ENCODE results near the gene EML4. TPM values are rescaled to one million over a fixed set of nuclear protein-coding genes. Genes with fewer than 3 reads are reported as not detected.

EML4 gene
- total and polyA plus RNA-seq, 9 of the 15 experiments (the other 6 are each of a cell fraction or from before 2014, with no cell fraction given), result 14.7 to 48.3 (median 36.5) TPM

DNA sequence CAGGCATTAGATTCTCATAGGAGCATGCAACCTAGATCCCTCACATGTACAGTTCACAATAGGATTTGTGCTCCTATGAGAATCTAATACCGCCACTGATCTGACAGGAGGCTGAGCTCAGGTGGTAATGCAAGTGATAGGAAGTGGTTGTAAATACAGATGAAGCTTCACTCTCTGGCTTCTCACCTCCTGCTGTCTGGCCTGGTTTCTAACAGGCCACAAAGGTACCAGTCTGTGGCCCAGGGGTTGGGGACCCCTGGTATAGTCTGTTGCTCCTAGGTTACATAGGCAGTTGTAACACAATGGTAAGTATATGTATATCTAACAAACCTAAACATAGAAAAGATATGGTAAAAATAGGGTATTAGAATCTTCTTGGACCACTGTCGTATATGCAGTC, 81.8 kb downstream of the EML4 start:
- Histone ChIP-seq H3K27me3 (ENCODE audit: control insufficient read depth in 2 of 2, insufficient read depth in 2 of 2, low read length in 2 of 2) (no peaks in the 10 kb centered on the region), H3K79me2 (ENCODE audit: control insufficient read depth, insufficient read depth, low read length) (no peaks in the 10 kb centered on the region), H3K4me3 (no peak overlapping the region), H3K9me1 (ENCODE audit: control insufficient read depth, insufficient read depth, low read length) (no peaks in the 10 kb centered on the region), H3K27ac (ENCODE audit: extremely low read depth, low read depth, low read length) (no peak overlapping the region), H3K9me3 (replicated peaks; ENCODE audit: control insufficient read depth, insufficient read depth, low read depth, low read length) (no peaks in the 10 kb centered on the region), H4K20me1 (replicated peaks; ENCODE audit: control insufficient read depth, insufficient read depth, low read length) (no peaks in the 10 kb centered on the region), H2AFZ (ENCODE audit: low read depth, low read length) (no peak overlapping the region), H3K9ac (ENCODE audit: insufficient read depth in 1 of 2, low read depth in 2 of 2, low read length in 2 of 2) (no peak overlapping the region), H3K36me3 (ENCODE audit: control insufficient read depth, insufficient read depth, low read length) (peaks cover 15% of the 10 kb centered on the region; the same call in 2 of the 3 replicates), H3K4me1 (replicated peaks in 1 of 2; ENCODE audit: control insufficient read depth in 2 of 2, insufficient read depth in 2 of 2, low read length in 2 of 2) (no peaks in the 10 kb centered on the region; a peak in 1 of 5 replicates), H3K4me2 (ENCODE audit: insufficient read depth, low read length) (no peak overlapping the region)
- POLR2A ChIA-PET, result no interaction called here
- WGBS (ENCODE audit: insufficient coverage, low coverage, missing lambda C conversion rate), result 87% methylated on average over 2 of the region's 2 CpGs
- intact Hi-C loops (cut with micrococcal nuclease) (no loop called here), in situ Hi-C loops (cut with MboI) (no loop called here)
- FAIRE-seq (no peak), ATAC-seq (no peak), DNase-seq (ENCODE audit: extremely low read depth in 1 of 4, low spot score in 3 of 4) (no peak)
- TF ChIP-seq SOX6 (IDR thresholded peaks at IDR 0.05) (no peak), SMARCC2 (IDR thresholded peaks at IDR 0.05; ENCODE audit: low read depth) (no peak), ZKSCAN3 (CRISPR knock-in tag; IDR thresholded peaks at IDR 0.05) (no peak), JUNB (CRISPR knock-in tag; conservative IDR thresholded peaks at IDR 0.05) (no peak), ZNF12 (CRISPR knock-in tag; IDR thresholded peaks at IDR 0.05) (no peak)
- CTCF ChIA-PET (ENCODE audit: low intra/inter-chr PET ratio), result no interaction called here
- BruUV-seq (replicated peaks), result no TSS peak

GRCh38 chr2:42252464-42252863, 83.3 kb downstream of the EML4 start:
- ChIA-PET POLR2A (interaction anchor here (0.6 kb wide), 1 partner anchor 129 kb away, joined by 3 read pairs; no protein-coding TSS in a partner anchor), CTCF (ENCODE audit: low intra/inter-chr PET ratio) (no interaction called here)
- Histone ChIP-seq H3K9me1 (ENCODE audit: control insufficient read depth, insufficient read depth, low read length) (no peaks in the 10 kb centered on the region), H2AFZ (ENCODE audit: low read depth, low read length) (no peak overlapping the region), H4K20me1 (replicated peaks; ENCODE audit: control insufficient read depth, insufficient read depth, low read length) (no peaks in the 10 kb centered on the region), H3K36me3 (ENCODE audit: control insufficient read depth, insufficient read depth, low read length) (peaks cover 2% of the 10 kb centered on the region; the same call in 1 of the 3 replicates), H3K27ac (ENCODE audit: extremely low read depth, low read depth, low read length) (no peak overlapping the region), H3K4me3 (no peak overlapping the region), H3K9me3 (replicated peaks; ENCODE audit: control insufficient read depth, insufficient read depth, low read depth, low read length) (no peaks in the 10 kb centered on the region), H3K27me3 (ENCODE audit: control insufficient read depth in 2 of 2, insufficient read depth in 2 of 2, low read length in 2 of 2) (no peaks in the 10 kb centered on the region), H3K9ac (ENCODE audit: insufficient read depth in 1 of 2, low read depth in 2 of 2, low read length in 2 of 2) (no peak overlapping the region), H3K4me1 (replicated peaks in 1 of 2; ENCODE audit: control insufficient read depth in 2 of 2, insufficient read depth in 2 of 2, low read length in 2 of 2) (no peaks in the 10 kb centered on the region; a peak in 1 of 5 replicates), H3K79me2 (ENCODE audit: control insufficient read depth, insufficient read depth, low read length) (no peaks in the 10 kb centered on the region), H3K4me2 (ENCODE audit: insufficient read depth, low read length) (no peak overlapping the region)
- intact Hi-C loops (cut with micrococcal nuclease) (no loop called here), in situ Hi-C loops (cut with MboI) (no loop called here)
- no peak for ATAC-seq
- no TSS peak for BruUV-seq (replicated peaks)
- TF ChIP-seq ZNF134 (CRISPR knock-in tag; conservative IDR thresholded peaks at IDR 0.05) (no peak), ESRRB (CRISPR knock-in tag; IDR thresholded peaks at IDR 0.05; ENCODE audit: borderline replicate concordance) (no peak), SMARCE1 (IDR thresholded peaks at IDR 0.05) (no peak), HMG20A (CRISPR knock-in tag; conservative IDR thresholded peaks at IDR 0.05) (no peak), NFIX (CRISPR knock-in tag; IDR thresholded peaks at IDR 0.05; ENCODE audit: low read depth) (no peak), SIN3B (IDR thresholded peaks at IDR 0.05; ENCODE audit: low read depth) (no peak), BDP1 (IDR thresholded peaks at IDR 0.05; ENCODE audit: insufficient read depth, insufficient read length) (no peak), SETDB1 (IDR thresholded peaks at IDR 0.05; ENCODE audit: low read length) (no peak), MEF2D (tag; conservative IDR thresholded peaks at IDR 0.05; ENCODE audit: low read depth) (no peak), MCM3 (IDR thresholded peaks at IDR 0.05) (no peak), DDX20 (tag; IDR thresholded peaks at IDR 0.05; ENCODE audit: low read depth) (no peak)
- FAIRE-seq, result no peak
- no peak for DNase-seq (ENCODE audit: extremely low read depth in 1 of 4, low spot score in 3 of 4)
- 80% methylated on average over 3 of the region's 3 CpGs for WGBS (ENCODE audit: insufficient coverage, low coverage, missing lambda C conversion rate)
